ENCODE data around the gene HERC6. TPM values are rescaled to one million over a fixed set of nuclear protein-coding genes. Genes with fewer than 3 reads are reported as not detected.

HERC6 gene
- total and polyA plus RNA-seq, 2 of the 8 experiments (the other 6 are each of a cell fraction or from before 2014, with no cell fraction given) = 3.7 to 3.8 TPM

DNA sequence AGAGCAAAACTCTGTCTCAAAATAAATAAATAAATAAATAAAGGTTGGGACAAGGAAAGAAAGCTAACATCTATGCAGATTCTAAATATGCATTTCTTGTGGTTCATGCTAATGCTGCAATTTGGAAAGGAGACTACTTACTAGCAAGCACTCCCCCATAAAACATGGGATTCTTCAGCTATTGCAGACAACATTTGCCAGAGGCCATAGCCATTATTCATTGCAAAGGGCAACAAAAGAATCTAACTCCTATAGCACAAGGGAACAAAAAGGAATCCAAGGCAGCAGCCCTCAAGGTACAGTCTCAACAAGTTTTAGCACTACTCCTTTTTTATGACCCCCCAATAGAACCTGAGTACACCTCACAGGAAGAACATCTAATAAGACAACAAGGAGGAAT, 70.2 kb downstream of the HERC6 start:
- no peak overlapping the region for H3K9ac ChIP-seq (replicated peaks in 1 of 4; ENCODE audit: extremely low read depth in 1 of 4, low read depth in 3 of 4, low read length in 3 of 4)
- H4K5ac ChIP-seq (ENCODE audit: insufficient read length, low read depth, low read length) = no peak overlapping the region
- no peak for DNase-seq (ENCODE audit: low read depth in 1 of 2, low spot score in 2 of 2)
- H3K23ac ChIP-seq (ENCODE audit: insufficient read length) = no peak overlapping the region
- no peak for FAIRE-seq
- H3K23me2 ChIP-seq (ENCODE audit: low read depth, low read length) = no peaks in the 10 kb centered on the region
- no peak overlapping the region for H3K56ac ChIP-seq (replicated peaks; ENCODE audit: insufficient read length, low read depth, low read length)
- peaks cover 0 to 2% (median 0%) of the 10 kb centered on the region in 4 experiments; a peak in 2 of 7 replicates for H3K4me1 ChIP-seq (replicated peaks in 1 of 4; ENCODE audit: control insufficient read depth in 3 of 4, insufficient read depth in 4 of 4, low read length in 3 of 4)
- no peak overlapping the region for H3K4ac ChIP-seq (replicated peaks; ENCODE audit: insufficient read length, low read depth, low read length)
- no peak overlapping the region for H3K4me3 ChIP-seq (ENCODE audit: extremely low read depth in 1 of 4, insufficient read depth in 2 of 4, low read depth in 3 of 4, low read length in 4 of 4)
- H3K27me3 ChIP-seq (replicated peaks in 1 of 4; ENCODE audit: control insufficient read depth in 3 of 4, extremely low read depth in 1 of 4, insufficient read depth in 3 of 4, low read length in 3 of 4) = no peaks in the 10 kb centered on the region
- ChIA-PET POLR2A (ENCODE audit: partially characterized antibody) (no interaction called here), CTCF (ENCODE audit: partially characterized antibody) (interaction anchor here (2.7 kb wide), 1 partner anchor 80 kb away, joined by 8 read pairs; no protein-coding TSS in a partner anchor)
- no peak overlapping the region for H2AK5ac ChIP-seq (ENCODE audit: low read depth, low read length)
- no peak overlapping the region for H3K27ac ChIP-seq (ENCODE audit: low read depth, low read length)
- no peak overlapping the region for H3K14ac ChIP-seq (ENCODE audit: insufficient read length)
- TF ChIP-seq RNF2 (IDR thresholded peaks at IDR 0.05; ENCODE audit: borderline replicate concordance, low read depth, low read length, missing control alignments, poor library complexity, severe bottlenecking) = no peak
- TF ChIP-seq SIRT6 (IDR thresholded peaks at IDR 0.05; ENCODE audit: low read length) = no peak
- TF ChIP-seq, protein P1, sequence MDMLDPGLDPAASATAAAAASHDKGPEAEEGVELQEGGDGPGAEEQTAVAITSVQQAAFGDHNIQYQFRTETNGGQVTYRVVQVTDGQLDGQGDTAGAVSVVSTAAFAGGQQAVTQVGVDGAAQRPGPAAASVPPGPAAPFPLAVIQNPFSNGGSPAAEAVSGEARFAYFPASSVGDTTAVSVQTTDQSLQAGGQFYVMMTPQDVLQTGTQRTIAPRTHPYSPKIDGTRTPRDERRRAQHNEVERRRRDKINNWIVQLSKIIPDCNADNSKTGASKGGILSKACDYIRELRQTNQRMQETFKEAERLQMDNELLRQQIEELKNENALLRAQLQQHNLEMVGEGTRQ (IDR thresholded peaks at IDR 0.05; ENCODE audit: low read length) = no peak
- no peak for TF ChIP-seq EP300 (IDR thresholded peaks at IDR 0.05; ENCODE audit: borderline replicate concordance in 1 of 2, low read depth in 2 of 2, low read length in 2 of 2)
- TF ChIP-seq PHF8 (conservative IDR thresholded peaks at IDR 0.05; ENCODE audit: low read depth, low read length) = no peak
- no peak overlapping the region for H3K18ac ChIP-seq (ENCODE audit: extremely low read depth, low read length)
- H3K79me2 ChIP-seq (ENCODE audit: control insufficient read depth in 1 of 2, insufficient read depth in 2 of 2, low read length in 2 of 2) = no peaks in the 10 kb centered on the region
- H2BK15ac ChIP-seq (ENCODE audit: low read length) = no peak overlapping the region
- H4K20me1 ChIP-seq (replicated peaks in 1 of 2; ENCODE audit: control insufficient read depth in 1 of 2, insufficient read depth in 2 of 2, low read length in 2 of 2) = no peaks in the 10 kb centered on the region
- no peak overlapping the region for H4K91ac ChIP-seq (replicated peaks; ENCODE audit: insufficient read length, low read length)
- H2BK5ac ChIP-seq (ENCODE audit: low read depth, low read length) = no peak overlapping the region
- no peaks in the 10 kb centered on the region for H3K36me3 ChIP-seq (ENCODE audit: control insufficient read depth in 2 of 4, insufficient read depth in 4 of 4, low read length in 3 of 4)
- no peak overlapping the region for H2BK20ac ChIP-seq (ENCODE audit: low read length)
- H3K79me1 ChIP-seq (ENCODE audit: low read depth, low read length) = no peaks in the 10 kb centered on the region
- no peak overlapping the region for H2AFZ ChIP-seq (ENCODE audit: low read length)
- H2BK12ac ChIP-seq (ENCODE audit: low read depth, low read length) = no peak overlapping the region
- no peak overlapping the region for H2BK120ac ChIP-seq (replicated peaks; ENCODE audit: low read depth, low read length)
- peaks cover 5 to 9% of the 10 kb centered on the region in 2 experiments; a peak in 3 of 4 replicates for H3K9me3 ChIP-seq (ENCODE audit: insufficient read depth in 2 of 2, low read depth in 1 of 2, low read length in 1 of 2)
- no peak overlapping the region for H3K4me2 ChIP-seq (ENCODE audit: insufficient read depth in 1 of 2, low read depth in 2 of 2, low read length in 2 of 2)
- no peak overlapping the region for H4K8ac ChIP-seq (ENCODE audit: extremely low read depth, insufficient read depth, low read length)

All from H1 (cell line).